Measurements from ENCODE around the gene HIVEP3.

GRCh38 chr1:41917076-41917475 lies 1.6 kb downstream of the HIVEP3 start:
- TF ChIP-seq, protein P1, sequence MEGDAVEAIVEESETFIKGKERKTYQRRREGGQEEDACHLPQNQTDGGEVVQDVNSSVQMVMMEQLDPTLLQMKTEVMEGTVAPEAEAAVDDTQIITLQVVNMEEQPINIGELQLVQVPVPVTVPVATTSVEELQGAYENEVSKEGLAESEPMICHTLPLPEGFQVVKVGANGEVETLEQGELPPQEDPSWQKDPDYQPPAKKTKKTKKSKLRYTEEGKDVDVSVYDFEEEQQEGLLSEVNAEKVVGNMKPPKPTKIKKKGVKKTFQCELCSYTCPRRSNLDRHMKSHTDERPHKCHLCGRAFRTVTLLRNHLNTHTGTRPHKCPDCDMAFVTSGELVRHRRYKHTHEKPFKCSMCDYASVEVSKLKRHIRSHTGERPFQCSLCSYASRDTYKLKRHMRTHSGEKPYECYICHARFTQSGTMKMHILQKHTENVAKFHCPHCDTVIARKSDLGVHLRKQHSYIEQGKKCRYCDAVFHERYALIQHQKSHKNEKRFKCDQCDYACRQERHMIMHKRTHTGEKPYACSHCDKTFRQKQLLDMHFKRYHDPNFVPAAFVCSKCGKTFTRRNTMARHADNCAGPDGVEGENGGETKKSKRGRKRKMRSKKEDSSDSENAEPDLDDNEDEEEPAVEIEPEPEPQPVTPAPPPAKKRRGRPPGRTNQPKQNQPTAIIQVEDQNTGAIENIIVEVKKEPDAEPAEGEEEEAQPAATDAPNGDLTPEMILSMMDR (optimal IDR thresholded peaks at IDR 0.05 in 1 of 3, IDR thresholded peaks at IDR 0.05 in 1 of 3, conservative IDR thresholded peaks at IDR 0.05 in 1 of 3; ENCODE audit: extremely low read depth in 1 of 3, insufficient read depth in 2 of 3, low read length in 3 of 3): no peak
- no peak for TF ChIP-seq EZH2 (IDR thresholded peaks at IDR 0.05; ENCODE audit: low read length)

Measured in keratinocyte (primary cell).